Caco-2 (cell line): ENCODE data around the gene UST. TPM values are rescaled to one million over a fixed set of nuclear protein-coding genes. Genes with fewer than 3 reads are reported as not detected.

Experiments
- BruUV-seq: library from RNA; stranded (reverse); fragments of 400-500 nt; replicated peaks from 2 replicates; lab custom pipeline; 2021; lab: Mats Ljungman, UMichigan
- CTCF ChIA-PET: fragments of 300-600 bp; sonication (Branson Sonifier 250); formaldehyde crosslinking; loops from one replicate; lab custom pipeline; 2022; ENCODE audit warnings: antibody characterized with exemption; lab: Charles Lee
- POLR2A ChIA-PET: fragments of 300-600 bp; sonication (Branson Sonifier 250); formaldehyde crosslinking; loops from one replicate; lab custom pipeline; 2022; ENCODE audit warnings: antibody characterized with exemption; lab: Charles Lee
- DNase-seq, 2 experiments: peaks; one replicate each; pipeline versions ENCODE4 v3.0.0 to v3.0.0-alpha.2; 2020 to 2022
- H3K27me3 ChIP-seq: replicated peaks from 2 replicates; pipeline ENCODE4 v1.6.0; 2011; ENCODE audit warnings: low read length; ENCODE audit not compliant: control insufficient read depth, insufficient read depth
- H3K36me3 ChIP-seq: 2 replicates; pipeline ENCODE4 v1.5.1; 2011; ENCODE audit warnings: low read length; ENCODE audit not compliant: control insufficient read depth, insufficient read depth
- H3K4me1 ChIP-seq: fragments of 250-450 bp; sonication (Bioruptor Pico); 2 replicates; pipeline ENCODE4 v1.5.1; 2020; ENCODE audit warnings: mild to moderate bottlenecking
- H3K4me3 ChIP-seq: 2 replicates; pipeline ENCODE4 v1.5.1; 2011; ENCODE audit warnings: low read depth, mild to moderate bottlenecking, control low read depth, low read length
- H3K9me3 ChIP-seq: fragments of 250-450 bp; sonication (Bioruptor Pico); 2 replicates; pipeline ENCODE4 v1.5.1; 2020; ENCODE audit warnings: mild to moderate bottlenecking, moderate library complexity
- H3K27ac Mint-ChIP-seq: one replicate; pipeline ENCODE4 v1.8.0; 2022; ENCODE audit warnings: mixed read lengths; ENCODE audit not compliant: unreplicated experiment
- H3K27me3 Mint-ChIP-seq: one replicate; pipeline ENCODE4 v1.8.0; 2022; ENCODE audit warnings: mixed read lengths; ENCODE audit not compliant: insufficient read depth, unreplicated experiment
- H3K36me3 Mint-ChIP-seq: one replicate; pipeline ENCODE4 v1.8.0; 2022; ENCODE audit warnings: mild to moderate bottlenecking, mixed read lengths; ENCODE audit not compliant: insufficient read depth, unreplicated experiment
- H3K4me1 Mint-ChIP-seq: one replicate; pipeline ENCODE4 v1.8.0; 2022; ENCODE audit warnings: low read depth, mixed read lengths; ENCODE audit not compliant: unreplicated experiment
- H3K4me3 Mint-ChIP-seq: one replicate; pipeline ENCODE4 v1.8.0; 2022; ENCODE audit warnings: mild to moderate bottlenecking, moderate library complexity, mixed read lengths; ENCODE audit not compliant: unreplicated experiment
- H3K9me3 Mint-ChIP-seq: one replicate; pipeline ENCODE4 v1.8.0; 2022; ENCODE audit warnings: mixed read lengths; ENCODE audit not compliant: unreplicated experiment
- CTCF ChIP-seq, 2 experiments: fragments of 200-600 bp in 1 of 2; IDR thresholded peaks; 1 replicate in 1 of 2; 2 replicates in 1 of 2; pipeline versions ENCODE4 v1.5.1 to v1.8.0; 2011 to 2022; ENCODE audit warnings: antibody characterized with exemption in 1 of 2, control low read depth in 1 of 2, inconsistent platforms in 1 of 2, low read depth in 1 of 2, low read length in 1 of 2, mild to moderate bottlenecking in 1 of 2, moderate library complexity in 1 of 2; ENCODE audit not compliant: insufficient read depth in 1 of 2, severe bottlenecking in 1 of 2, unreplicated experiment in 1 of 2
- intact Hi-C: fragments of 100-400 bp; cut with micrococcal nuclease; formaldehyde crosslinking; loops from one replicate; pipeline ENCODE4 v1.10.0; 2022; ENCODE audit not compliant: unreplicated experiment
- total RNA-seq: library from RNA; stranded (reverse); gene quantifications from 2 replicates; pipeline ENCODE4 v1.2.3, GENCODE V29; 2022

UST gene
- total RNA-seq, 1 experiment from 2014 or later: not detected

GRCh38 chr6:149075616-149076354 is 329.0 kb downstream of the UST start:
- intact Hi-C loops: no loop called here
- Histone ChIP-seq H3K4me1 (no peaks in the 10 kb centered on the region; the same call in 1 of the 2 replicates), H3K36me3 (no peaks in the 10 kb centered on the region), H3K9me3 (no peaks in the 10 kb centered on the region), H3K27me3 (no peaks in the 10 kb centered on the region), H3K4me3 (no peak overlapping the region)
- H3K36me3 Mint-ChIP-seq: no peaks in the 10 kb centered on the region
- DNase-seq: no peak
- H3K27me3 Mint-ChIP-seq: no peaks in the 10 kb centered on the region
- no peak for TF ChIP-seq CTCF (IDR thresholded peaks at IDR 0.05; ENCODE audit: insufficient read depth in 1 of 2, low read depth in 1 of 2, low read length in 1 of 2, severe bottlenecking in 1 of 2, unreplicated experiment in 1 of 2)
- no TSS peak for BruUV-seq
- no peaks in the 10 kb centered on the region for H3K9me3 Mint-ChIP-seq
- H3K4me3 Mint-ChIP-seq: no peak overlapping the region
- POLR2A ChIA-PET: no interaction called here
- CTCF ChIA-PET: no interaction called here
- no peak overlapping the region for H3K27ac Mint-ChIP-seq
- H3K4me1 Mint-ChIP-seq: no peaks in the 10 kb centered on the region

- Mint-ChIP-seq H3K36me3 (no peaks in the 10 kb centered on the region), H3K4me3 (no peak overlapping the region), H3K4me1 (no peaks in the 10 kb centered on the region), H3K27ac (no peak overlapping the region), H3K9me3 (no peaks in the 10 kb centered on the region), H3K27me3 (no peaks in the 10 kb centered on the region)
- no TSS peak for BruUV-seq
- no peak overlapping the region for H3K4me3 ChIP-seq
- intact Hi-C loops: no loop called here
- no peaks in the 10 kb centered on the region for H3K27me3 ChIP-seq
- H3K36me3 ChIP-seq: no peaks in the 10 kb centered on the region
- no peak for DNase-seq
- H3K9me3 ChIP-seq: no peaks in the 10 kb centered on the region
- no peak for TF ChIP-seq CTCF (IDR thresholded peaks at IDR 0.05; ENCODE audit: insufficient read depth in 1 of 2, low read depth in 1 of 2, low read length in 1 of 2, severe bottlenecking in 1 of 2, unreplicated experiment in 1 of 2)
- ChIA-PET POLR2A (no interaction called here), CTCF (no interaction called here)
- no peaks in the 10 kb centered on the region; the same call in 1 of the 2 replicates for H3K4me1 ChIP-seq
Measured at GRCh38 chr6:149076355-149076734, 329.5 kb downstream of the UST start.

GRCh38 chr6:149077208-149077607 is 330.4 kb downstream of the UST start:
- no peaks in the 10 kb centered on the region for H3K4me1 Mint-ChIP-seq
- no peaks in the 10 kb centered on the region; the same call in 1 of the 2 replicates for H3K4me1 ChIP-seq
- CTCF ChIA-PET: no interaction called here
- no peak for DNase-seq
- H3K9me3 ChIP-seq: no peaks in the 10 kb centered on the region
- POLR2A ChIA-PET: no interaction called here
- H3K9me3 Mint-ChIP-seq: no peaks in the 10 kb centered on the region
- TF ChIP-seq CTCF (IDR thresholded peaks at IDR 0.05; ENCODE audit: insufficient read depth in 1 of 2, low read depth in 1 of 2, low read length in 1 of 2, severe bottlenecking in 1 of 2, unreplicated experiment in 1 of 2): no peak
- no peaks in the 10 kb centered on the region for H3K27me3 Mint-ChIP-seq
- no peak overlapping the region for H3K4me3 ChIP-seq
- BruUV-seq: no TSS peak
- intact Hi-C loops: no loop called here
- no peak overlapping the region for H3K27ac Mint-ChIP-seq
- no peak overlapping the region for H3K4me3 Mint-ChIP-seq
- H3K27me3 ChIP-seq: no peaks in the 10 kb centered on the region
- no peaks in the 10 kb centered on the region for H3K36me3 ChIP-seq
- H3K36me3 Mint-ChIP-seq: no peaks in the 10 kb centered on the region
